ENCODE data around the gene SLC38A8.

GRCh38 chr16:84005391-84005790 lies 37.2 kb downstream of the SLC38A8 start:
- TF ChIP-seq CTCF (IDR thresholded peaks at IDR 0.05; ENCODE audit: low read depth, low read length, missing input control), result no peak
- TF ChIP-seq, protein P1, sequence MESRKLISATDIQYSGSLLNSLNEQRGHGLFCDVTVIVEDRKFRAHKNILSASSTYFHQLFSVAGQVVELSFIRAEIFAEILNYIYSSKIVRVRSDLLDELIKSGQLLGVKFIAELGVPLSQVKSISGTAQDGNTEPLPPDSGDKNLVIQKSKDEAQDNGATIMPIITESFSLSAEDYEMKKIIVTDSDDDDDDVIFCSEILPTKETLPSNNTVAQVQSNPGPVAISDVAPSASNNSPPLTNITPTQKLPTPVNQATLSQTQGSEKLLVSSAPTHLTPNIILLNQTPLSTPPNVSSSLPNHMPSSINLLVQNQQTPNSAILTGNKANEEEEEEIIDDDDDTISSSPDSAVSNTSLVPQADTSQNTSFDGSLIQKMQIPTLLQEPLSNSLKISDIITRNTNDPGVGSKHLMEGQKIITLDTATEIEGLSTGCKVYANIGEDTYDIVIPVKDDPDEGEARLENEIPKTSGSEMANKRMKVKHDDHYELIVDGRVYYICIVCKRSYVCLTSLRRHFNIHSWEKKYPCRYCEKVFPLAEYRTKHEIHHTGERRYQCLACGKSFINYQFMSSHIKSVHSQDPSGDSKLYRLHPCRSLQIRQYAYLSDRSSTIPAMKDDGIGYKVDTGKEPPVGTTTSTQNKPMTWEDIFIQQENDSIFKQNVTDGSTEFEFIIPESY (IDR thresholded peaks at IDR 0.05), result no peak
- TF ChIP-seq TAF1 (conservative IDR thresholded peaks at IDR 0.05), result no peak
- TF ChIP-seq, protein P2, sequence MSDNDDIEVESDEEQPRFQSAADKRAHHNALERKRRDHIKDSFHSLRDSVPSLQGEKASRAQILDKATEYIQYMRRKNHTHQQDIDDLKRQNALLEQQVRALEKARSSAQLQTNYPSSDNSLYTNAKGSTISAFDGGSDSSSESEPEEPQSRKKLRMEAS (IDR thresholded peaks at IDR 0.05), result no peak
- TF ChIP-seq SP1 (IDR thresholded peaks at IDR 0.05), result no peak
- TF ChIP-seq JUND (IDR thresholded peaks at IDR 0.05), result no peak
- no peak for TF ChIP-seq EGR1 (IDR thresholded peaks at IDR 0.05; ENCODE audit: low read depth in 2 of 2)
- TF ChIP-seq, protein P3, sequence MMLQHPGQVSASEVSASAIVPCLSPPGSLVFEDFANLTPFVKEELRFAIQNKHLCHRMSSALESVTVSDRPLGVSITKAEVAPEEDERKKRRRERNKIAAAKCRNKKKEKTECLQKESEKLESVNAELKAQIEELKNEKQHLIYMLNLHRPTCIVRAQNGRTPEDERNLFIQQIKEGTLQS (IDR thresholded peaks at IDR 0.05), result no peak
- no peak for TF ChIP-seq GABPA (IDR thresholded peaks at IDR 0.05 in 1 of 2, conservative IDR thresholded peaks at IDR 0.05 in 1 of 2)
- TF ChIP-seq FOXA1 (IDR thresholded peaks at IDR 0.05), result no peak
- TF ChIP-seq, protein P4, sequence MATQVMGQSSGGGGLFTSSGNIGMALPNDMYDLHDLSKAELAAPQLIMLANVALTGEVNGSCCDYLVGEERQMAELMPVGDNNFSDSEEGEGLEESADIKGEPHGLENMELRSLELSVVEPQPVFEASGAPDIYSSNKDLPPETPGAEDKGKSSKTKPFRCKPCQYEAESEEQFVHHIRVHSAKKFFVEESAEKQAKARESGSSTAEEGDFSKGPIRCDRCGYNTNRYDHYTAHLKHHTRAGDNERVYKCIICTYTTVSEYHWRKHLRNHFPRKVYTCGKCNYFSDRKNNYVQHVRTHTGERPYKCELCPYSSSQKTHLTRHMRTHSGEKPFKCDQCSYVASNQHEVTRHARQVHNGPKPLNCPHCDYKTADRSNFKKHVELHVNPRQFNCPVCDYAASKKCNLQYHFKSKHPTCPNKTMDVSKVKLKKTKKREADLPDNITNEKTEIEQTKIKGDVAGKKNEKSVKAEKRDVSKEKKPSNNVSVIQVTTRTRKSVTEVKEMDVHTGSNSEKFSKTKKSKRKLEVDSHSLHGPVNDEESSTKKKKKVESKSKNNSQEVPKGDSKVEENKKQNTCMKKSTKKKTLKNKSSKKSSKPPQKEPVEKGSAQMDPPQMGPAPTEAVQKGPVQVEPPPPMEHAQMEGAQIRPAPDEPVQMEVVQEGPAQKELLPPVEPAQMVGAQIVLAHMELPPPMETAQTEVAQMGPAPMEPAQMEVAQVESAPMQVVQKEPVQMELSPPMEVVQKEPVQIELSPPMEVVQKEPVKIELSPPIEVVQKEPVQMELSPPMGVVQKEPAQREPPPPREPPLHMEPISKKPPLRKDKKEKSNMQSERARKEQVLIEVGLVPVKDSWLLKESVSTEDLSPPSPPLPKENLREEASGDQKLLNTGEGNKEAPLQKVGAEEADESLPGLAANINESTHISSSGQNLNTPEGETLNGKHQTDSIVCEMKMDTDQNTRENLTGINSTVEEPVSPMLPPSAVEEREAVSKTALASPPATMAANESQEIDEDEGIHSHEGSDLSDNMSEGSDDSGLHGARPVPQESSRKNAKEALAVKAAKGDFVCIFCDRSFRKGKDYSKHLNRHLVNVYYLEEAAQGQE (IDR thresholded peaks at IDR 0.05), result no peak
- TF ChIP-seq YY1 (IDR thresholded peaks at IDR 0.05), result no peak
- TF ChIP-seq RXRA (IDR thresholded peaks at IDR 0.05), result no peak
- no peak for TF ChIP-seq HNF4G (IDR thresholded peaks at IDR 0.05)

Data from liver (tissue), 3 donors.